Measurements from ENCODE around the gene DCAF10. TPM values are rescaled to one million over a fixed set of nuclear protein-coding genes. Genes with fewer than 3 reads are reported as not detected.

Gene DCAF10
- polyA plus RNA-seq, 1 donor from 2014 or later: 23.3 TPM

- Histone ChIP-seq H2AFZ (ENCODE audit: low read depth, low read length) (no peak overlapping the region), H3K9me3 (ENCODE audit: low read length) (no peaks in the 10 kb centered on the region), H3K27me3 (ENCODE audit: insufficient read depth, low read depth, low read length) (no peaks in the 10 kb centered on the region), H3K27ac (ENCODE audit: low read length) (no peak overlapping the region), H3K9me2 (ENCODE audit: insufficient read depth, low read length) (no peaks in the 10 kb centered on the region), H3K4me3 (ENCODE audit: low read length) (no peak overlapping the region), H3K79me2 (replicated peaks; ENCODE audit: insufficient read depth, low read length) (no peaks in the 10 kb centered on the region), H3K4me2 (ENCODE audit: low read length) (no peak overlapping the region), H3F3A (ENCODE audit: insufficient read depth, low read length, poor library complexity, severe bottlenecking) (no peaks in the 10 kb centered on the region), H4K20me1 (ENCODE audit: insufficient read depth) (no peaks in the 10 kb centered on the region), H3K9ac (ENCODE audit: low read length) (no peak overlapping the region), H3K36me3 (ENCODE audit: insufficient read depth, low read length) (no peaks in the 10 kb centered on the region)
- no peak for TF ChIP-seq CTCF (IDR thresholded peaks at IDR 0.05; ENCODE audit: poor library complexity, severe bottlenecking)
- no peak for TF ChIP-seq RAD21 (conservative IDR thresholded peaks at IDR 0.05)
- no peak for TF ChIP-seq POLR2AphosphoS5 (IDR thresholded peaks at IDR 0.05)
- TF ChIP-seq MXI1 (conservative IDR thresholded peaks at IDR 0.05; ENCODE audit: poor library complexity, severe bottlenecking): no peak
- TF ChIP-seq REST (IDR thresholded peaks at IDR 0.05; ENCODE audit: borderline replicate concordance): no peak
Observed at GRCh38 chr9:37839496-37840461, 39.2 kb downstream of the DCAF10 start.

GRCh38 chr9:37840560-37841194, 40.1 kb downstream of the DCAF10 start:
- Histone ChIP-seq H3K9me3 (ENCODE audit: low read length) (no peaks in the 10 kb centered on the region), H3F3A (ENCODE audit: insufficient read depth, low read length, poor library complexity, severe bottlenecking) (no peaks in the 10 kb centered on the region), H2AFZ (ENCODE audit: low read depth, low read length) (no peak overlapping the region), H3K79me2 (replicated peaks; ENCODE audit: insufficient read depth, low read length) (no peaks in the 10 kb centered on the region), H4K20me1 (ENCODE audit: insufficient read depth) (no peaks in the 10 kb centered on the region), H3K36me3 (ENCODE audit: insufficient read depth, low read length) (no peaks in the 10 kb centered on the region), H3K9ac (ENCODE audit: low read length) (no peak overlapping the region), H3K4me3 (ENCODE audit: low read length) (no peak overlapping the region), H3K27me3 (ENCODE audit: insufficient read depth, low read depth, low read length) (no peaks in the 10 kb centered on the region), H3K27ac (ENCODE audit: low read length) (no peak overlapping the region), H3K4me2 (ENCODE audit: low read length) (no peak overlapping the region), H3K9me2 (ENCODE audit: insufficient read depth, low read length) (no peaks in the 10 kb centered on the region)
- TF ChIP-seq EP300 (conservative IDR thresholded peaks at IDR 0.05; ENCODE audit: poor library complexity, severe bottlenecking): no peak
- no peak for TF ChIP-seq MXI1 (conservative IDR thresholded peaks at IDR 0.05; ENCODE audit: poor library complexity, severe bottlenecking)
- no peak for TF ChIP-seq TAF1 (IDR thresholded peaks at IDR 0.05; ENCODE audit: low read depth)
- TF ChIP-seq SMC3 (conservative IDR thresholded peaks at IDR 0.05; ENCODE audit: poor library complexity): no peak
- TF ChIP-seq RAD21 (conservative IDR thresholded peaks at IDR 0.05): no peak
- TF ChIP-seq EZH2 (IDR thresholded peaks at IDR 0.05; ENCODE audit: borderline replicate concordance, insufficient read depth, low read length, poor library complexity, severe bottlenecking): no peak
- no peak for TF ChIP-seq REST (IDR thresholded peaks at IDR 0.05; ENCODE audit: borderline replicate concordance)

Measured in neural cell (in vitro differentiated cells).